ENCODE data around the gene YDJC. TPM values are rescaled to one million over a fixed set of nuclear protein-coding genes. Genes with fewer than 3 reads are reported as not detected.
"Not testable (repeated sequence)": the region's sequence is repeated elsewhere in the genome, so short reads cannot be mapped to it uniquely, and the experiment has no call there.

YDJC gene
- total and polyA plus RNA-seq, 7 donors = 2.4 to 5.8 (median 4.0) TPM

DNA sequence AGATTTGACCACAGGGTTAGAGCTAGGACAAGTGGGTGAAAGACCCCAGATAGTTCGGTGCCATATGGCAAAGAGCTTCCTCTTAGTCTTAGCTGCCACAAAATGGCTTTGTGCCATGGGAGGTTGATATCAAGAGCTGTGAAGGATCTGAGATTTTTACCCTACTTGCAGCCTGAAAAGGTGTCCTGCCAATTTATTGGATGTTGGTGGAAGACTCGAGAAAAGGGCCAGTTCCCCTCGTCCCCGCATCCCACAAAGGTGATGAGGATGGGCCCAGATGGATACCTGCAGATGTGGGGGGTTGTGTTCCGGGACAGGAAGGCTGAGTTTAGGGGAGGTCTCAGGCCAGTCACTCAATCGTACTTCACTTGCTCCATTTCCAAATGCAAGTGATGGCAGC lies 27.2 kb downstream of the YDJC start:
- intact Hi-C loops (cut with DNase I) = no loop called here
- 92 to 96% (median 96%) methylated on average over 6 of the region's 6 CpGs for WGBS, 3 donors
- H3K36me3 ChIP-seq (ENCODE audit: insufficient read depth in 1 of 2, low read depth in 1 of 2) = no peaks in the 10 kb centered on the region
- no peaks in the 10 kb centered on the region for H3K27me3 ChIP-seq (ENCODE audit: insufficient read depth in 3 of 3, low read length in 2 of 3)
- no peaks in the 10 kb centered on the region for H3K9me3 ChIP-seq
- H3K4me3 ChIP-seq = no peak overlapping the region
- ATAC-seq = no peak
- H3K4me1 ChIP-seq = peaks cover 11% of the 10 kb centered on the region
- TF ChIP-seq, protein P1, sequence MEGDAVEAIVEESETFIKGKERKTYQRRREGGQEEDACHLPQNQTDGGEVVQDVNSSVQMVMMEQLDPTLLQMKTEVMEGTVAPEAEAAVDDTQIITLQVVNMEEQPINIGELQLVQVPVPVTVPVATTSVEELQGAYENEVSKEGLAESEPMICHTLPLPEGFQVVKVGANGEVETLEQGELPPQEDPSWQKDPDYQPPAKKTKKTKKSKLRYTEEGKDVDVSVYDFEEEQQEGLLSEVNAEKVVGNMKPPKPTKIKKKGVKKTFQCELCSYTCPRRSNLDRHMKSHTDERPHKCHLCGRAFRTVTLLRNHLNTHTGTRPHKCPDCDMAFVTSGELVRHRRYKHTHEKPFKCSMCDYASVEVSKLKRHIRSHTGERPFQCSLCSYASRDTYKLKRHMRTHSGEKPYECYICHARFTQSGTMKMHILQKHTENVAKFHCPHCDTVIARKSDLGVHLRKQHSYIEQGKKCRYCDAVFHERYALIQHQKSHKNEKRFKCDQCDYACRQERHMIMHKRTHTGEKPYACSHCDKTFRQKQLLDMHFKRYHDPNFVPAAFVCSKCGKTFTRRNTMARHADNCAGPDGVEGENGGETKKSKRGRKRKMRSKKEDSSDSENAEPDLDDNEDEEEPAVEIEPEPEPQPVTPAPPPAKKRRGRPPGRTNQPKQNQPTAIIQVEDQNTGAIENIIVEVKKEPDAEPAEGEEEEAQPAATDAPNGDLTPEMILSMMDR (IDR thresholded peaks at IDR 0.05) = no peak
- H3K27ac ChIP-seq = no peak overlapping the region
- no peak for DNase-seq

DNA sequence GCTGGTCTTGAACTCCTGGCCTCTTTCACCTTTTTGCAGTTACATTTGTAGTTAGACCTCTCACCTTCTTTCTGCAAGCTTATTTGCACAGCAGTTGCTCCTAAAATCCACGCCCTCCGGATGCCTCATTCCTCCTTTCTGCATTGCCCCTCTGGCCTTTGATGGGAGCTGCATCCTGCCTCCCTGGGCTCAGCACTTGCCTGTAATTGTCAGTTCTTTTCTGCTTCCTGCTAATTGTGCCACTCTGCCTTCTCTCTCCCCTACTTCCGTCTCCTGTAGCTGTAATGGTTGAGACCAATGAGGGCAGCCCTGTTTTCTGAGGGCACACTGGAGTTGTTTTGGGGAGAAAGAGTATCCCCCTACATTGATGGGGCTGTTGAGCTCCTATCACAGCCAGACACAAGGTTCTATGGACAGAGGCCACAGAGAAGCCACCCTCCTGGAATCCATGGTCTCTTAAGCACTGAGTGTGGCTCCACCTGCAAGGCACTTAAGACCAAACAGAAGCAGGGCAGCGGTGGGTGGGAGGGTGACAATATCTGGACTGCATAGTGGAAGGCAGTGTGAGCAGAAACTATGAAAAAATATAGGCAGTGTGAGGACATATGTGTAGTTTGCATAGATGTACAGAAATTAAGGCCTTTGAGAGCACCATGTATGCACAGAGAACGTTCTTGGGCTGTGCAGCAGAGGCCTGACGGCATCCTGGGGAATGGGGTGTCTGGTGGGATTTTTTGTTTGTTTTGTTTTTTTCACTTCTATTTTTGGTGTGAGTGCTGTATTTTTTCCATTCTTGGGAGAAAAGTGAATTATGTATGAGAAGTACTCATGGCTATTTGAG lies 30.5 kb downstream of the YDJC start:
- TF ChIP-seq, protein P1 (IDR thresholded peaks at IDR 0.05) = no peak
- Histone ChIP-seq H3K27me3 (ENCODE audit: insufficient read depth in 3 of 3, low read length in 2 of 3) (no peaks in the 10 kb centered on the region), H3K27ac (no peak overlapping the region), H3K9me3 (no peaks in the 10 kb centered on the region), H3K4me3 (no peak overlapping the region), H3K36me3 (ENCODE audit: insufficient read depth in 1 of 2, low read depth in 1 of 2) (peaks cover under 1 to 21% of the 10 kb centered on the region in 2 donors), H3K4me1 (peaks cover 7% of the 10 kb centered on the region)
- DNase-seq (no peak), ATAC-seq (no peak)
- 87 to 90% (median 89%) methylated on average over 6 of the region's 6 CpGs for WGBS, 3 donors
- intact Hi-C loops (cut with DNase I) = no loop called here

- Histone ChIP-seq H3K36me3 (ENCODE audit: insufficient read depth in 1 of 2, low read depth in 1 of 2) (peaks cover 4 to 31% of the 10 kb centered on the region in 2 donors), H3K27me3 (ENCODE audit: insufficient read depth in 3 of 3, low read length in 2 of 3) (no peaks in the 10 kb centered on the region), H3K4me3 (no peak overlapping the region), H3K27ac (no peak overlapping the region), H3K4me1 (peaks cover 7% of the 10 kb centered on the region), H3K9me3 (no peaks in the 10 kb centered on the region)
- intact Hi-C loops (cut with DNase I) = no loop called here
- no peak for DNase-seq
- no peak for ATAC-seq
- WGBS, 3 donors = 86 to 89% (median 87%) methylated on average over 3 of the region's 3 CpGs
- TF ChIP-seq, protein P1 (IDR thresholded peaks at IDR 0.05) = no peak
These were observed 31.5 kb downstream of the YDJC start for GRCh38 chr22:21598302-21598701.

GRCh38 chr22:21596356-21597135 lies 33.3 kb downstream of the YDJC start:
- H3K4me3 ChIP-seq; DNase-seq; H3K9me3 ChIP-seq; ATAC-seq; H3K27ac ChIP-seq; intact Hi-C loops (cut with DNase I); H3K27me3 ChIP-seq (ENCODE audit: insufficient read depth in 3 of 3, low read length in 2 of 3): not testable (repeated sequence)
- H3K4me1 ChIP-seq = peaks cover 18% of the 10 kb centered on the region
- 96 to 97% (median 96%) methylated on average over 13 of the region's 13 CpGs for WGBS, 3 donors
- peaks cover 4 to 37% of the 10 kb centered on the region in 2 donors for H3K36me3 ChIP-seq (ENCODE audit: insufficient read depth in 1 of 2, low read depth in 1 of 2)

DNA sequence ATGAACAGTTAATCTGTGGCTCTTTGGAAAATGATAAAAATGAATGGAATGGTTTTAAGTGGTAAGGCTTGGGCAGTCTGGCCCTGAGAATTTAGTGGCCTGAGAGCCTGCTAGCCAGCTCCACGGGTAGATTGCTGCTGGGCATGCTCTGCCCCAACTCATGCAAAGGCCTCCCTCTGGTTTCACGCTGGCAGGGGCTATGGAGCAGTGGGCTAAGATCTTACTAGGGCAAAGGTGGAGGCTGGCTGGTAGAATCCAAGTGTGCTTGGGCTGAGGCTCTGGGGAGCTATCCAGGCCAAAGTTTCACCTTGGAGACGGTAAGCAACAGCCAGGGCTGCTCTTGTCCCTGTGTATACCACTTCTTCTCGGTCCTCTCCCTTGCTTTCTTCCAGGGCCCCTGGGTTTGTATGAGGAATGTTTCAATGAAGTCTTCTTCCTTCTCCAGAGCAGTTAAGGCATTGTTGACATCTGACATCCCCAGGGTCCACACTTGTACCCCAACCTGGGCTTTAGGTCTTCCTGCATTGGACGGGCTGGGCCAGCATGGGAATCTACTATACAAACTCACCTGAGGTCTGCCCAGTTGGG lies 34.9 kb downstream of the YDJC start:
- ATAC-seq (no peak), DNase-seq (no peak)
- peaks cover 4 to 37% of the 10 kb centered on the region in 2 donors for H3K36me3 ChIP-seq (ENCODE audit: insufficient read depth in 1 of 2, low read depth in 1 of 2)
- no peak overlapping the region for H3K27ac ChIP-seq
- intact Hi-C loops (cut with DNase I) = loop anchor here in 1 of 2 donors (5.0 kb wide), 1 partner anchor 32 kb away; no protein-coding TSS in a partner anchor
- WGBS, 3 donors = 42 to 48% (median 43%) methylated on average over 5 of the region's 5 CpGs
- TF ChIP-seq, protein P1 (IDR thresholded peaks at IDR 0.05) = no peak
- H3K27me3 ChIP-seq (ENCODE audit: insufficient read depth in 3 of 3, low read length in 2 of 3) = no peaks in the 10 kb centered on the region
- peaks cover 34% of the 10 kb centered on the region for H3K4me1 ChIP-seq
- H3K9me3 ChIP-seq = no peaks in the 10 kb centered on the region
- no peak overlapping the region for H3K4me3 ChIP-seq
